ENCODE results near the gene GABRA5. TPM values are rescaled to one million over a fixed set of nuclear protein-coding genes. Genes with fewer than 3 reads are reported as not detected.

GABRA5 gene
- total RNA-seq, 1 donor, result not detected

DNA sequence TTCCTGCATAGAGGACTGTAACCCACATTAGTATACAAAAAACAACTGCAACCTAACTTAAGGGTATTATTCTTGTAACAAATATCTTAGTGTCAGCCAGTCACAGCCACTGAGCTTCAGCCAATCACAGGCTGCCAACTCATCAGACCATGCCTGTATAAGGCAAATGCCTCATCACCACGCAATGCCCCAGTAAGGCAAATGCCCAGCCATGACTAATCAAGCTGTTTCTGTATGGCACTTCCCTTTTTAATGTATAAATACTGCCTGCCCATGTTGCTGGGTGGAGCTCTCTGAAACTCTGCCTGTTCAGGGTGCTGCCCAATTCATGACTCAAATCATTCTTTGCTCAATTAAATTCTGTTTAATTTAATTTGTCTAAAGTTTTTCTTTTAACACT is 18.4 kb upstream of the GABRA5 start:
- H3K27ac ChIP-seq (ENCODE audit: low read depth, low read length), result no peak overlapping the region
- no peaks in the 10 kb centered on the region for H3K4me1 ChIP-seq (ENCODE audit: insufficient read depth, low read length)
- no peaks in the 10 kb centered on the region for H4K20me1 ChIP-seq (ENCODE audit: insufficient read depth, low read length)
- DNase-seq (ENCODE audit: insufficient read length, low spot score, missing footprints), result no peak
- TF ChIP-seq, protein P1, sequence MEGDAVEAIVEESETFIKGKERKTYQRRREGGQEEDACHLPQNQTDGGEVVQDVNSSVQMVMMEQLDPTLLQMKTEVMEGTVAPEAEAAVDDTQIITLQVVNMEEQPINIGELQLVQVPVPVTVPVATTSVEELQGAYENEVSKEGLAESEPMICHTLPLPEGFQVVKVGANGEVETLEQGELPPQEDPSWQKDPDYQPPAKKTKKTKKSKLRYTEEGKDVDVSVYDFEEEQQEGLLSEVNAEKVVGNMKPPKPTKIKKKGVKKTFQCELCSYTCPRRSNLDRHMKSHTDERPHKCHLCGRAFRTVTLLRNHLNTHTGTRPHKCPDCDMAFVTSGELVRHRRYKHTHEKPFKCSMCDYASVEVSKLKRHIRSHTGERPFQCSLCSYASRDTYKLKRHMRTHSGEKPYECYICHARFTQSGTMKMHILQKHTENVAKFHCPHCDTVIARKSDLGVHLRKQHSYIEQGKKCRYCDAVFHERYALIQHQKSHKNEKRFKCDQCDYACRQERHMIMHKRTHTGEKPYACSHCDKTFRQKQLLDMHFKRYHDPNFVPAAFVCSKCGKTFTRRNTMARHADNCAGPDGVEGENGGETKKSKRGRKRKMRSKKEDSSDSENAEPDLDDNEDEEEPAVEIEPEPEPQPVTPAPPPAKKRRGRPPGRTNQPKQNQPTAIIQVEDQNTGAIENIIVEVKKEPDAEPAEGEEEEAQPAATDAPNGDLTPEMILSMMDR (IDR thresholded peaks at IDR 0.05; ENCODE audit: extremely low read depth, low read depth, low read length), result no peak
- H3K9me3 ChIP-seq (ENCODE audit: low read depth, low read length), result no peaks in the 10 kb centered on the region
- no peak overlapping the region for H2AFZ ChIP-seq (ENCODE audit: low read length)
- H3K27me3 ChIP-seq (ENCODE audit: insufficient read depth, low read length), result no peaks in the 10 kb centered on the region
- H3K79me2 ChIP-seq (ENCODE audit: insufficient read depth, low read length), result no peaks in the 10 kb centered on the region
- no peak overlapping the region for H3K4me2 ChIP-seq (ENCODE audit: insufficient read depth, low read length)
- H3K4me3 ChIP-seq (ENCODE audit: insufficient read depth, low read length), result no peak overlapping the region
- no peaks in the 10 kb centered on the region for H3K36me3 ChIP-seq (ENCODE audit: insufficient read depth, low read length)

DNA sequence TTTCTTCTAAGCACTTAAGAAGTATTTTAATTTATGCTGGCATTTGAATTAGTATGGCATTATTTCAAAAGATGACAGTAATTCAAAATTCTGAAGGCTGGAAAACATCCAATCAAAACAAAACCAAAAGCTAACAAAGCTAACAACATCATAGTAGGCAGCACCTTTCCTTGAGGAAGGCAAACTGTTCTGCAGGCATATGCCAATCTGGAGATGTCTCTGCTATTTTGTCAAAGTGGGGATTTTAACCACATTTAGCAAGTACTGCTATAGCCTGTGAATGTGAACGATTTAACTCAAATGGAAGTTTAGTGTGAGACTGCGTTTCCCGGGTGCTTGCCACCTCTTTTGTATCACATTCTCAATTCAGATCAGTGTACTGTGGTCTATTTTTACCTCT is 16.7 kb upstream of the GABRA5 start:
- no peaks in the 10 kb centered on the region for H4K20me1 ChIP-seq (ENCODE audit: insufficient read depth, low read length)
- no peaks in the 10 kb centered on the region for H3K9me3 ChIP-seq (ENCODE audit: low read depth, low read length)
- no peak overlapping the region for H2AFZ ChIP-seq (ENCODE audit: low read length)
- H3K36me3 ChIP-seq (ENCODE audit: insufficient read depth, low read length), result no peaks in the 10 kb centered on the region
- H3K4me3 ChIP-seq (ENCODE audit: insufficient read depth, low read length), result no peak overlapping the region
- no peak overlapping the region for H3K4me2 ChIP-seq (ENCODE audit: insufficient read depth, low read length)
- TF ChIP-seq, protein P1 (IDR thresholded peaks at IDR 0.05; ENCODE audit: extremely low read depth, low read depth, low read length), result no peak
- no peaks in the 10 kb centered on the region for H3K27me3 ChIP-seq (ENCODE audit: insufficient read depth, low read length)
- no peak for DNase-seq (ENCODE audit: insufficient read length, low spot score, missing footprints)
- no peaks in the 10 kb centered on the region for H3K4me1 ChIP-seq (ENCODE audit: insufficient read depth, low read length)
- H3K27ac ChIP-seq (ENCODE audit: low read depth, low read length), result no peak overlapping the region
- no peaks in the 10 kb centered on the region for H3K79me2 ChIP-seq (ENCODE audit: insufficient read depth, low read length)

DNA sequence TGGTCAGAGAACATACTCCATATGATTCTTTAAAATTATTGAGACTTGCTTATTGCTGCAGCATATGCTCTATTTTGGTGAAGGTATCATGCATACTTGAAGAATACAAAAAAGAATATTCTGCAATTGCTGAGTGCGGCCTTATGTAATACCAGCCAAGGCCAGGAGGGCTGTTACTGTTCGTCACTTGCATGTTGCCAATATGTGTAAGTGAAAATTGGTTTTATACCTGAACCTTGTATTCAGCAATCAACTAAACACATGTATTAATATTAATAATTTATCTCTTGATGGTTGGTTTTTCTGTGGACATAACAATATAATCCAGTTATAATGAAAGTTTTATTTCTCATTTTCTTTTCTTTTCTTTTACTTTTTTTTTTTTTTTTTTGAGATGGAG is 13.9 kb upstream of the GABRA5 start:
- no peak overlapping the region for H2AFZ ChIP-seq (ENCODE audit: low read length)
- TF ChIP-seq, protein P1 (IDR thresholded peaks at IDR 0.05; ENCODE audit: extremely low read depth, low read depth, low read length), result no peak
- DNase-seq (ENCODE audit: insufficient read length, low spot score, missing footprints), result no peak
- H3K4me3 ChIP-seq (ENCODE audit: insufficient read depth, low read length), result no peak overlapping the region
- no peaks in the 10 kb centered on the region for H3K36me3 ChIP-seq (ENCODE audit: insufficient read depth, low read length)
- H3K27ac ChIP-seq (ENCODE audit: low read depth, low read length), result no peak overlapping the region
- no peaks in the 10 kb centered on the region for H3K9me3 ChIP-seq (ENCODE audit: low read depth, low read length)
- no peaks in the 10 kb centered on the region for H4K20me1 ChIP-seq (ENCODE audit: insufficient read depth, low read length)
- no peaks in the 10 kb centered on the region for H3K27me3 ChIP-seq (ENCODE audit: insufficient read depth, low read length)
- H3K4me1 ChIP-seq (ENCODE audit: insufficient read depth, low read length), result no peaks in the 10 kb centered on the region
- no peak overlapping the region for H3K4me2 ChIP-seq (ENCODE audit: insufficient read depth, low read length)
- no peaks in the 10 kb centered on the region for H3K79me2 ChIP-seq (ENCODE audit: insufficient read depth, low read length)

DNA sequence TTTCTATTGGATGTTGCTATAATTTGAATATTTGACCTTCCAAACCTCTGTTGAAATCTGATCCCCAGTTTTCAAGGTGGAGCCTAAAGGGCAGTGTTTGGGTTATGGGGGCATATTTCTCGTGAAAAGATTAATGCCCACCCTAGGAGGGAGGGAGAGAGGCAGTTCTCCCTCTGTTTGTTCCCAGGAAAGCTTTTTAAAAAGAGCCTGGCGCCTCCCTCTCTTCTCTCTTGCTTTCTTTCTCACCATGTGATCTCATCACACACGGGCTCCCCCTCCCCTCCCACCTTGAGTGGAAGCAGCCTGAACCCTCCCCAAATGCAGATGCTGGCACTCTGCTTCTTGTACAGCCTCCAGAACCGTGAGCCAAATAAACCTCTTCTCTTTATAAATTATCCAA is 12.4 kb upstream of the GABRA5 start:
- H3K36me3 ChIP-seq (ENCODE audit: insufficient read depth, low read length), result no peaks in the 10 kb centered on the region

More for the DNA sequence above, 12.4 kb upstream of the GABRA5 start:
- H3K4me2 ChIP-seq (ENCODE audit: insufficient read depth, low read length), result no peak overlapping the region
- no peak for DNase-seq (ENCODE audit: insufficient read length, low spot score, missing footprints)
- no peaks in the 10 kb centered on the region for H4K20me1 ChIP-seq (ENCODE audit: insufficient read depth, low read length)
- TF ChIP-seq, protein P1 (IDR thresholded peaks at IDR 0.05; ENCODE audit: extremely low read depth, low read depth, low read length), result no peak
- H3K27ac ChIP-seq (ENCODE audit: low read depth, low read length), result no peak overlapping the region
- no peaks in the 10 kb centered on the region for H3K9me3 ChIP-seq (ENCODE audit: low read depth, low read length)
- H3K27me3 ChIP-seq (ENCODE audit: insufficient read depth, low read length), result no peaks in the 10 kb centered on the region
- no peaks in the 10 kb centered on the region for H3K79me2 ChIP-seq (ENCODE audit: insufficient read depth, low read length)
- H3K4me1 ChIP-seq (ENCODE audit: insufficient read depth, low read length), result no peaks in the 10 kb centered on the region
- no peak overlapping the region for H3K4me3 ChIP-seq (ENCODE audit: insufficient read depth, low read length)
- H2AFZ ChIP-seq (ENCODE audit: low read length), result no peak overlapping the region
